CD4-positive, alpha-beta T cell treated with Interleukin-17A for 4 hours (primary cell): ENCODE results near the gene COL6A3.

ENCODE experiments used
- DNase-seq: peaks from one replicate; pipeline ENCODE4 v3.0.0-alpha.2; 2020; ENCODE audit warnings: mixed read lengths

COL6A3 gene

GRCh38 chr2:237345891-237346640, 67.9 kb downstream of the COL6A3 start:
- DNase-seq, result no peak

DNA sequence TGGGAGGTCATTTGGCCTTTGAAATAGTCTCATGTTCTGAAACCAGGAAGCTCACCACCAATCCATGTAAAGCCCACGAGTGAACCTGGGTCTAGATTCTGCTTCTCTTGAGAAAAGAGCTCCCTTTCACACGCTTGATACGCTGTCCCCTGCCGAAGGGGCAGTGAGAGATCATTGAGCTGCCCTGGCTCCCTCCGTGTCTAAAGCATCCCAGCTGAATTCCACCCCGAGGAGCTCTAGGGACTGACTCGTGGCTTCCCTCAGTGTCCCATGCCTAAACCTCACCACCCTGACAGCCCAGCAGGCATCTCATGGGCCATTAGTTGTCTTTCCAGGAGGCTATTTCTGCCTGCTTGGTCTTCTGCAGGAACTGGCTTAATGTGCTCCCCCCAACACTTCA, 68.6 kb downstream of the COL6A3 start:
- DNase-seq, result no peak

GRCh38 chr2:237344942-237345341, 69.0 kb downstream of the COL6A3 start:
- DNase-seq, result no peak

- no peak for DNase-seq
Observed at GRCh38 chr2:237343993-237344392, 70.0 kb downstream of the COL6A3 start.

DNA sequence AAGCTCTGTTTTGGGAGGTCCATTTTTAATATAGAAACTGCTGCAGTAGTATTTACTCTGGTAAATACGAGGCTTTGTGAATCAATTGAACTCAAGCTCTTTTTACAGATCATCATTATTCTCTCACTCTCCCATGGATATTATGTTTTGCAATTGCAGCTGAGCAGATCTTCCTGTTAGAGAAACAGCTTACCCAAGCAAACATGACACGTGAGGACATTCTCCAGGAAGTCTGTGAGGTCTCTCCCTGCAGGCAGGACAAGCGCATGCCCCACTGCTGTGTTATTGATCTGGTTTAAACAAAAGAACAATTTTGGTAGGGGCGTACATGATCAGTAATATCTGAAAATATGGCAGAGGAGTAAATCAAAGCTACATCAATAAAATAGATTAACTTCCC, 72.1 kb downstream of the COL6A3 start:
- DNase-seq, result no peak

GRCh38 chr2:237337586-237337985, 76.4 kb downstream of the COL6A3 start:
- DNase-seq, result no peak

GRCh38 chr2:237336131-237336530, 77.8 kb downstream of the COL6A3 start:
- no peak for DNase-seq

GRCh38 chr2:237333748-237334147, 80.2 kb downstream of the COL6A3 start:
- no peak for DNase-seq

DNA sequence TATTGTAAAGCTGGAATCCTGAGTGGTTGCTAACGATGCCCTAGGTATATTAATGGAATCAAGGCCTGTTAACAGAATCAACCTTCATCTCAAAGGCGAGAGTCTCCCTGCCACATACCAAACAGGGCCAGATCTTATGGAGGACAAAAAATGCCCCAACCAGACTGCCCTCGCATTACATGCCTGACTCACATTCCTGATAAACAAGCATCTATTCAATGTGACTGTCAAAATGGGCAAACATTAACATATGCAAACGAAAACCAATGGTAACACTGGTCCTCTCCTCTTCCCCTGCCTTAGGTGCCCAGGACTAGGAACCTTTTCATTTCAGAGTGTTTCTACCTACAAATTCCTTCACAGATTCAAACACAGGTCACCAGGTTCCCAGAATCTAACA, 83.4 kb downstream of the COL6A3 start:
- DNase-seq, result no peak

DNA sequence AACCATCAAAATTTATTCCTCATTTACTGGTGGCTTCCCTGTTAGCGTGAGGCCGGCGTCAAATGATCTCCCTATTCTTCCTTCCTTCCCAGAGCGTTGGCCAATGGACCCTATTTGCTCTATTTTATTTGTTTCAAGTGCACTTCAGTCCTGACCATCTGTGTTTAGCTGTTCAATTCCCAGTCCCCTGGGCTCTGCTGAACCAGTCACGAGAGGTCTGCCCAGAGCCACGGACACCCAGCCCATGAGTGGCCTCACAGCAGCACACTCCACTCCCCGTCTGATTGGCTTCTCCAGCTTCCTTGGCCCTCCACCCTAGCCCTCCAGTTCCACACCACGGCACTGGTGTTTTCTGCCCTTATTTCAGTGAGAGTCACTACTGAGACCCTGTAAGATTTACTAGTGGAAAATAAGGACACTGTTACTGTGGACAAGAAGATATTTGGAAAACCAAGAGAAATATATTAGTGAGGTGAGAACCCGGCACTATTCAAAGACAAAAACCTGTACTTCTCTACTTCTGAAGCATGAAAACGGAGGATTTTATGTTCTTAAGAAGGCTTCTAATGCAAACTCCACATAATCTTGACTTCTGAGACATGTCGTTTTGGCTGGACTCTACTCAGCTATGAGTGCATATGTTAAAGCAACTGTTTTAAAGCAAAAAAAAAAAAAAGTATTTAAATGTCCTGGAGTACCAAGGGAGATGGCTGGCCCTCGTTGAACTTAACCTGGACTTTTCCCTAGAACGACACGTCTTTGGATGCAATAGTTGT, 86.6 kb downstream of the COL6A3 start:
- no peak for DNase-seq

- DNase-seq, result no peak
Observed at GRCh38 chr2:237326266-237327171, 87.4 kb downstream of the COL6A3 start.

DNA sequence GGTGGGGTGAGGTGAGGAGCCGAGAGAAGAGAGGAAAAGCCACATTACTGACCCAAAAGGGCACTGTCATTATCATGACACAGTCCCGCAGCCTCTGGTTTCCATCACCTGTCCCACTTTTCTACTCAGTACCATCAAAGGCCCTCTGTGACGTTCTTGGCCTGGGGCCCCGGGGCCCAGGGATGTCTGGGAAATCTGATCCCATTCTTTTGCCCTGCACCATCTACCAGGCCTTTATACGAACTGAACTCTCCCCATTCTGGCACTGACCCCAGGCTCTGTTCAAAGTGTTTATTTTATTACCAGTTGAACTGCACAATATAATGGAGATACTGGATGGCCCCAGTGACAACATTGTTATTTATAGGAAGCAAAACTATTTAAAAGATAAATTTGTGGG, 89.1 kb downstream of the COL6A3 start:
- DNase-seq, result no peak

- no peak for DNase-seq
Observed at GRCh38 chr2:237324405-237324831, 89.5 kb downstream of the COL6A3 start.

GRCh38 chr2:237323656-237324055, 90.3 kb downstream of the COL6A3 start:
- DNase-seq, result no peak

- DNase-seq, result no peak
Observed at GRCh38 chr2:237322564-237322963, 91.4 kb downstream of the COL6A3 start.

DNA sequence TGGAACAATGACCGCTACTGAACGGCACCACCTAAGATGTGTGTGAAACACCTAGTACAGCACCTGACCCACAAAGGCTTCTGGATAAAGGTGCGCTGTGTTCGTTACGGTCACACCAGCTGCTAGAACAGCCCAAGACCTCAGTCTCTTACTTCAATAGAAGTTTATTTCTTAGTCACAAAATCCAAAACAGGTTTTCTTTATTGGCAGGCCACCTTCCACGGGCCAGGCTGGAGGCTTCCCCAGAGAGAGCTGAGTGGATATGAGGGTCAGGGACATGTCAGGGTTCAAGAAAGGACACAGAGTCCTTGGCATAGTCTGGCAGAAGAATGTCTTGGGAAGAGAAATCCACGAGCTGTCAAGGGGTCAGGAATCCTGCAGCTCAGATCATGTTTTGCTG, 92.2 kb downstream of the COL6A3 start:
- DNase-seq, result no peak

- DNase-seq, result no peak
Observed at GRCh38 chr2:237320801-237321560, 93.0 kb downstream of the COL6A3 start.

- no peak for DNase-seq
Observed at GRCh38 chr2:237319887-237320286, 94.1 kb downstream of the COL6A3 start.

DNA sequence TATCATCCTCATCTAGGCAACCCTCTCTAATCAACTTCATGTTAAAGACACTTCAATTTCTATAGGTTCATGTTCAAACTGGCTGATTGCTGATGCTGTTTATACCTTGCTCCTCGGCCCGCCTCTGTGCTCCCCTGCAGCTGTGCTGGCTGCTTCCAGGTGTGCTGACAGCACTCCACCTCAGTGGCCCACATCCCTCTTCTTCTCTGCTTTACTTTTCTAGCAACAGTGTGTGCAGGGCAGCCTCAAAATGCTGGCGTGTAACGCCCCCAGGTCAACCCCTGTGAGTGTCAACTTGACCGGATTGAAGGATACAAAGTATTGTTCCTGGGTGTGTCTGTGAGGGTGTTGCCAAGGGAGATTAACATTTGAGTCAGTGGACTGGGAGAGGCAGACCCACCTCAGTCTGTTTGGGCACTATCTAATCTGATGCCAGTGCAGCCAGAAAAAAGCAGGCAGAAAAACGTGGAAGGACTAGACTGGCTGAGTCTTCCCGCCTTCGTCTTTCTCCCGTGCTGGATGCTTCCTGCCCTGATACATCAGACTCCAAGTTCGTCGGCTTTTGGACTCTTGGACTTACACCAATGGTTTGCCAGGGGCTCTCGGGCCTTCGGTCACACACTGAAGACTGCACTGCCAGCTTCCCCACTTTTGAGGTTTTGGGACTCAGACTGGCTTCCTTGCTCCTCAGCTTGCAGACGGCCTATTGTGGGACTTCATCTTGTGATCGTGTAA, 94.7 kb downstream of the COL6A3 start:
- DNase-seq, result no peak

GRCh38 chr2:237316339-237316738, 97.6 kb downstream of the COL6A3 start:
- no peak for DNase-seq

- no peak for DNase-seq
Observed at GRCh38 chr2:237315829-237316225, 98.1 kb downstream of the COL6A3 start.
